Epithelial cell of esophagus (primary cell): ENCODE data around the gene CLDN22.

Experiments used
- DNase-seq: peaks from one replicate; pipeline ENCODE4 v3.0.0; 2010; ENCODE audit warnings: low read depth
- H3K4me3 ChIP-seq: 2 replicates; pipeline ENCODE4 v1.5.1; 2011; ENCODE audit warnings: mild to moderate bottlenecking, low read length, control low read depth
- CTCF ChIP-seq: IDR thresholded peaks from 2 replicates; pipeline ENCODE4 v1.5.1; 2011; ENCODE audit warnings: low read depth, mild to moderate bottlenecking, low read length, control low read depth, inconsistent platforms; ENCODE audit not compliant: insufficient read depth; ENCODE audit errors: missing control alignments

The CLDN22 gene

GRCh38 chr4:183268556-183268955 lies 51.5 kb downstream of the CLDN22 start:
- H3K4me3 ChIP-seq = no peak overlapping the region
- TF ChIP-seq CTCF = no peak
- DNase-seq = no peak
